HG02759 (cell line): ENCODE results near the gene GPR89A.
"Not testable (repeated sequence)": the region's sequence is repeated elsewhere in the genome, so short reads cannot be mapped to it uniquely, and the experiment has no call there.

Source experiments
- ATAC-seq: cut with Tn5 transposase; IDR thresholded peaks from one replicate; pipeline ENCODE4 v1.9.1; 2021; ENCODE audit warnings: mild to moderate bottlenecking, moderate library complexity; ENCODE audit not compliant: unreplicated experiment

The GPR89A gene

GRCh38 chr1:145684858-145685257, 77.1 kb downstream of the GPR89A start:
- ATAC-seq = not testable (repeated sequence)

- not testable (repeated sequence) for ATAC-seq
Measured at GRCh38 chr1:145686078-145686477, 78.3 kb downstream of the GPR89A start.

- ATAC-seq = no peak
Measured at GRCh38 chr1:145688328-145688727, 80.5 kb downstream of the GPR89A start.

GRCh38 chr1:145688924-145689323, 81.1 kb downstream of the GPR89A start:
- no peak for ATAC-seq

GRCh38 chr1:145689922-145690321, 82.1 kb downstream of the GPR89A start:
- ATAC-seq = no peak

GRCh38 chr1:145690587-145691558, 83.1 kb downstream of the GPR89A start:
- no peak for ATAC-seq

- ATAC-seq = no peak
Measured at GRCh38 chr1:145692785-145693443, 85.1 kb downstream of the GPR89A start.

- ATAC-seq = no peak
Measured at GRCh38 chr1:145695821-145696629, 88.2 kb downstream of the GPR89A start.

- no peak for ATAC-seq
Measured at GRCh38 chr1:145696630-145696960, 88.8 kb downstream of the GPR89A start.

GRCh38 chr1:145701306-145701862, 93.6 kb downstream of the GPR89A start:
- no peak for ATAC-seq

- no peak for ATAC-seq
Measured at GRCh38 chr1:145702052-145702451, 94.3 kb downstream of the GPR89A start.

GRCh38 chr1:145702826-145703225, 95.0 kb downstream of the GPR89A start:
- ATAC-seq = no peak

- no peak for ATAC-seq
Measured at GRCh38 chr1:145705622-145706021, 97.8 kb downstream of the GPR89A start.

GRCh38 chr1:145706086-145706664, 98.4 kb downstream of the GPR89A start:
- ATAC-seq = no peak

GRCh38 chr1:145707183-145707867, 99.5 kb downstream of the GPR89A start, which contains the start of gene PDZK1:
Gene PDZK1, minus strand, starts transcription at chr1:145707368. Its CDS starts 19,347 bp downstream, at chr1:145688021.
- ATAC-seq = no peak

GRCh38 chr1:145708063-145708462, 100.3 kb downstream of the GPR89A start:
- ATAC-seq = no peak

GRCh38 chr1:145710291-145711027, 102.7 kb downstream of the GPR89A start:
- ATAC-seq = no peak

- ATAC-seq = no peak
Measured at GRCh38 chr1:145711213-145711651, 103.4 kb downstream of the GPR89A start.

- ATAC-seq = no peak
Measured at GRCh38 chr1:145714524-145715111, 106.8 kb downstream of the GPR89A start.
